NOMO-1 treated with dmso at 0.1 percent for 144 hours (cell line): ENCODE measurements around the gene SLC7A6.
A peak's percentile ranks its signal among the peaks of the same experiment; 100 is the strongest.
"Not testable (repeated sequence)": the region's sequence is repeated elsewhere in the genome, so short reads cannot be mapped to it uniquely, and the experiment has no call there.

Experiments
- DNase-seq: peaks from one replicate; lab custom pipeline; 2025; ENCODE audit not compliant: unreplicated experiment; lab: John Stamatoyannopoulos, UW

SLC7A6 gene

DNA sequence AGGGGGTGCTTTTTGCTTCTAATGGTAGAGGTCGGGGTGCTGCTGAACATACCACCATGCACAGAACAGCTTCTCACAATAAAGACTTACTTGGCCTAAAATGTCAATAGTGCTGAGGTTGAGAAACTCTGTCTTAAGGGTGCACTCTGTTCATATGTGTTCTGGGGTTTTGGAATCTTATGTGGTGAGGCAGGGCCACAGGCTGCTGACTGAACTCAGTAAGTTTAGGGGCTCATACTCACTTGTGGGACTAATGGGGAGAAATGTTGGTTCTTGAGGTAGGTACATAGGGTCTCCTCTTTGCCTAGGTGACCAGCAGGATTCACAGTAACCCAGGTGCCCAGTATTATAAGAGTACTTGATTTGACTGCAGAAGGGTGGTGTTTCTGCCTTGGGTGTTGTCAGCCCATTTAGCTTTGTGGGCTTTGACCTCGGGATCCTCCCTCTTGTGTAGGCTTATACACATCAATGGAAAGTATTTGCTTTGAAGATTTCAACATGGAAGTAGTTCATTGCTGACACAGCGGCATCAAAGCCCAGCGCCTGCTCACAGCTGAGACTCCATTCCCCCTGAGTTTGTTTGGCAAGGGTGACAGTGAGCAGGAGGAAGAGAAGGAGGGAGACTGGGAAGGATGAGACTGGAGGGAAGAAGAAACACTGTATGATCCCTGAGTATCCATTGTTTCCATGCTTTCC is 17.2 kb downstream of the SLC7A6 start:
- no peak for DNase-seq

DNA sequence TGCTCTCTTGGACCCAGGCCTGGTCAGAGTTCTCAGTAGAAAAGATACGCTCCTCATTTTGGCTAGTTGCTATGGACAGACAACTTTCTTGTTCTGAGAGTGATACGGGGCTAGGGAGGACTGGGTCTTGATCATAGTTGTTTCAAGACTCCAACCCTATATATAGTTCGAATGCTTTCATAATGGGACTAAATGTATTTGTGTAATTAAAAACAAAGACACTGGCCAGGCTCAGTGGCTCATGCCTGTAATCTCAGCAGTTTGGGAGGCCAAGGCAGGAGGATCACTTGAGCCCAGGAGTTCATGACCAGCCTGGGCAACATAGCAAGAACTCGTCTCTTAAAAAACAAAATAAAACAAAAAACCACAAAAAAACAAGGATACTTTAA is 17.7 kb downstream of the SLC7A6 start:
- DNase-seq: no peak

DNA sequence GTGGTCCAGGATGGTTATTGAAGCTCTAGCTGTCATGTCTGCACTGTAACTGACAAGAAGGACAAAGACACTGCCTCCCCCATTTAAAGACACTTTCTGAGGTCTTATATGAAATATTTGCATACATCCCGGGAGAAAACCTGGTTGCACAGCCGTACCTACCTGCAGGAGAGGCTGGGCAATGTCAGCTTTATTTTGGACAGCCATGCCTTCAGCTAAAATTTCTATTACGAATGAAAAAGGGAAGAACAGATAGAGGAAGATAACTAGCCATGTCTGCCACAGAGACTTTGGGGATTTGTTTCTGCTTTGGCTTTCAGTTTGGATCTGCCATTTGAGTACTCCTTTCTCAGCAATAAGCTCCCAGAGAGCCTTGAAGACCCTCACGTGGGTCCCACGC is 19.0 kb downstream of the SLC7A6 start:
- no peak for DNase-seq

DNA sequence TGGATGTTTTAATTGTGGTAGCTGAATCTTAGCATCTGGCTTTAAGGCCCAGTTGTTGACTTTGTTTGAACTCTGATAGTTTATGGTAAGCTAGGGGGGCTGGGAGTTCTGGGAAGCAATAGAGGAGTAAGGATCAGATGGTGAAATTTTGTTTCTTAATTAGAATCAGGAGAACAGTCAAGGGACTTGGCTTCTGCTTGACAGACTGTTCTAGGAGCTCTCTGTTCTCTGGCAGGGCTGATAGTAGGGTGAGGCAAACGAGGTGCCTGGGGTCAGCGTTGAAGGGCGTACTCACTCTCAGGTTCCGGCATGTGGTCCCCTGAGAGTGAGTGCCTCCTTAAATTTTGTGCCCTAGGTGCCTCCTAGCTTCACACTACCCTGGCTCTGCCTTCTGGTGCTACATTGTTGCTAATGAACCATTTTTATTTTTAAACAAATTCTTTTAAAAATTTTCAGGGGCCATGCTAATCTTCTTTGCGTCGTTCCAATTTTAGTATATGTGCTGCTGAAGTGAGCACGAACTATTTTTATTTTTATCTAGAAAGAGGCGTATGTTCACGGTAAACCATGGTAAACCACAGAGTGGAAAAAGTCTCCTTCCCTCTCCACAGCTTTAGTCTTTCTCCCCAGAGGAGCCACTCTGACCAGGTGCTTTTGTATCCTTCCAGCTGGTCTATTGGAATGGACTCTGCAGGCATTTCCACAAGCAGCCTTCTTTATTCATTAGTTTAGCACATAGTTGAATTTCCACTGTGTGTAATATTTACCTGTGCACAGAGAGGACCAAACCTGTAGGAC is 19.7 kb downstream of the SLC7A6 start:
- DNase-seq: no peak

DNA sequence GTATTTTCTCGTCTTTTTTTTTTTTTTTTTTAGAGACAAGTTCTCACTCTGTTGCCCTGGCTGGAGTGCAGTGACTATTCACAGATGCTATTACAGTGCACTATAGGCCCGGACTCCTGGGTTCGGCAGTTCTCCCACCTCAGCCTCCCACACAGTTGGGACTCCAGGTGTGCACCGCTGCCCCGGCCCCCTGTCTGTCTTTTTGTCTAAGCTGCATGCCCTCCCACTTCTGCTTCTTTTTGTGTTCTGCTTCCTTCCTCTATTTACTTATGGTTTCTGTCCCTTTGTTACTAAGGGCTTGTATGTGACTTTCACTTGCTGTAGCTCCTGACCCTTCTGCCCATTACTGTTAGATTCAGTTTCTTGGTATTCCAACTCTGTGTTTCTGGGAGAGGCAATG is 20.5 kb downstream of the SLC7A6 start:
- DNase-seq: peak; percentile 59

DNA sequence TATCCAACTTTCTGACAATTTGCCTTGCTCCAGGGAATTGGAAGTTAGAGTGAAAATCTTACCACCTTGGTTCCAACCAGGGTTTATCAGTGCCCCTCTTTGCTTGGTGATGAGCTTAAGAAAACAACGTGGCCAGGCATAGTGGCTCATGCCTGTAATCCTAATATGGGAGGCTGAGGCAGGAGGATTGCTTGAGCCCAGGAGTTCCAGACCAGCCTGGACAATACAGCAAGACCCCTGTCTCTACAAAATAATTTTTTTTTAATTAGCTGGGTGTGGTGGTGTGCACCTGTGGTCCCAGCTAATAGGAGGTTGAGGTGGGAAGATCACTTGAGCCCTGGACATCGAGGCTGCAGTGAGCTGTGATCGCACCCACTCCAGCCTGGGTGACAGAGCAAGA is 21.4 kb downstream of the SLC7A6 start:
- no peak for DNase-seq

DNA sequence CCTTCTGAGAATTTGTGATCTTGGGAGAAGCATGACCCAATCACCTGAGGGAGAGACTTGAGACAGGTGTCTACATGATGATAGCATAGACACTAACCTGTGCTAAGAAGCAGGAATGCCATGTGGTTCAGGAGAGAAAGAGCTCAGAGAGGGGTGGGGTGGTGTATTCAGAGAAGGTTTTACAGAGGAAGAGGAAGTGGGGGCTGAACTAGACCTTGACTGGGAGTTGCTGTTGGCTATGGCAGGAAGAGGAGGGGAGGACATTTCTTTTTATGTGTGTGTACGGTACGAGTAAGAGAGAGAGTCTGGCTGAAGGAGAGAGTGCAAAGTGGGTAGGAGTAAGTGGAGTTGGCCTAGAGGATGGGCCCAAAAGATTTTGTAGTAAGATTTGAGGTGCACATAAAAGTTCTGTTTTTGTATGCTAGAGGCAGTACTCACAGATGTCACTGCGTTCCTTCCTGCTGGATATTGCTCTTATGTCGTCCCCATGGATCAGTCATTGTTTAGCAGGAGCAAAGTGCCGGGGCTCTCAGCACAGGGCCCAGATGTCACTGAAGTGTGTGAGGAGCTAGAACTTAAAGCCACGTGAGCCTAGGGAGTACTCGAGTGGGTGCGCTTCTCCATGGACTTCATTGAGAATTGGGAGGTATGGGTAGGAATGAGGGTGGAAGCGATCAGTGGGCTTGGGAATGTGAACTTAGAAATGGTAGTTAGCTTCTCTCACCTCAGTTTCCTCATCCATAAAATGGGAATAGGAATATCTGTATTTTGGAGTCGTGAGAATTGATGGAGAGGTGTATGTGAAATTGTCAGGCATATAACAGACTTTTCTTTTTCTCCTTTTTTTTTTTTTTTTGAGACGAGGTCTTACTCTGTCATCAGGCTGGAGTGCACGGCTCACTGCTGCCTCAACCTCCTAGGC is 22.1 kb downstream of the SLC7A6 start:
- peak; percentile 66 for DNase-seq

DNA sequence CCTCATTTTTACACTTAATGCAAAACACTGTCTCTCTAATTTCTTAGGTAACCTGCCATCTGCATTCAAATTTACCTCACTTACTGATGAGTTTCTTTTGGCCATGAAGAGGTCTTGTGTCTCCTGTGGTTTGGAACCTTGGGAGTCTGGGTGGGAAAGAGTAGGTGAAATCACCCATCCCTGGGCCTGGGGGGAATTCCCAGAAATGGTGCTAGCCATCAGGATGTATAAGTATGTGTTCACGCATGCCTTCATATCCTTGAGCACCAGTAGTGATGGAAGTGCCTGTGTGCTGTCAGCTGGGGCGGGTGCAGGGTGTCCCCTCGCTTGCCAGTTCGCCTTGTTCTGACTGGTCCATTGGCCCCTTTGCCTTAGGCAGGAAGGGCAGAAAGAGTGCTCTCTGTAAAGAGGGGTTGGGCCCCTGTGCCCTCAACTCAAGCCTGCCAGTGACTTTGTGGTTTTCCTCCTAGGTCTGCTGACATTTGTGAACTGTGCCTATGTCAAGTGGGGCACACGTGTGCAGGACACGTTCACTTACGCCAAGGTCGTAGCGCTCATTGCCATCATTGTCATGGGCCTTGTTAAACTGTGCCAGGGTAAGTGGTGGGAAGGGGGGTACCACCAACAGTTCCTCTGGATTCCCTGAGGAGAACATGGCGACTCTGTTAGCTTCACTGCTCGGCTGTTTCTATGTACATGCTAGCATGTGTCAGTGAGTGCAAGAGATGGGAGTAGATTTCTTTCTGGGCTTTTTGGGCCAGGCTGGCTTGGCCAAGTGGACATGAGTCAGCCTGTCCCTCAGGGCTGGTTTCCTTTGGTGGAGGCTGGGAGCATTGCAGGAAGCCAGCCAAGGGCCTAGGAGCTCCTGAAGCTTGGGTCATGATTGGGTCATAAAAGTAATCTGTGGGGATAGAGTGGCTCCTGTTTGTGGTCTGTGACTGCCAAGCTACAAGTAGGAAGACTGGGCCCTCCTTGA is 23.2 kb downstream of the SLC7A6 start:
- DNase-seq: no peak

DNA sequence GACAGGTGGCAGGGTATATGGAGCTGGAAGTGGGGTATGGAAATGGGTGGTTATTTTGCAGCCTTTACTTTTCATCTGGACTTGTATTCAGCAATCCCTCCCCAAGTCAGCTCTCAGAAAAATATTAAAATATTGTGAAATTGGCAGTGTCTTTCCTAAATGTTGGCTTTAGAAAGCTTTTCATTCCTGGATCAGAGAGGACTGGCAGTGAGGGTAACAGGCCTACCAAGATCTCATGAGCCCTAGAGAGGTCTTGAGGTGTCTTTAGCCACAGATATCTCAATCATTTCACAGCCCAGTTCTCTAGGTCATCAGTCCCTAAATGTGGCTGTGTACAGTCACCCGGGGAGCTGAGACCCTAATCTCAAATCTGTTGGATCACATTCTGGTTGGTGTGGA is 23.9 kb downstream of the SLC7A6 start:
- no peak for DNase-seq

DNA sequence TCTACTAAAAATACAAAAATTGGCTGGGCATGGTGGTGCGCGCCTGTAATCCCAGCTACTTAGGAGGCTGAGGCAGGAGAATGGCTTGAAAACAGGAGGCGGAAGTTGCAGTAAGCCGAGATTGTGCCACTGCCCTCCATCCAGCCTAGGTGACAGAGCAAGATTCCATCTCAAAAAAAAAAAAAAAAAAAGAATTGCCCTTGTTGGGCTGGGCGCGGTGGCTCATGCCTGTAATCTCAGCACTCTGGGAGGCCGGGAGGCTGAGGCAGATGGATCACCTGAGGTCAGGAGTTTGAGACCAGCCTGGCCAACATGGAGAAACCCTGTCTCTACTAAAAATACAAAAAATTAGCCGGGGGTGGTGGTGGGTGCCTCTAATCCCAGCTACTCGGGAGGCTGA is 24.5 kb downstream of the SLC7A6 start:
- not testable (repeated sequence) for DNase-seq

DNA sequence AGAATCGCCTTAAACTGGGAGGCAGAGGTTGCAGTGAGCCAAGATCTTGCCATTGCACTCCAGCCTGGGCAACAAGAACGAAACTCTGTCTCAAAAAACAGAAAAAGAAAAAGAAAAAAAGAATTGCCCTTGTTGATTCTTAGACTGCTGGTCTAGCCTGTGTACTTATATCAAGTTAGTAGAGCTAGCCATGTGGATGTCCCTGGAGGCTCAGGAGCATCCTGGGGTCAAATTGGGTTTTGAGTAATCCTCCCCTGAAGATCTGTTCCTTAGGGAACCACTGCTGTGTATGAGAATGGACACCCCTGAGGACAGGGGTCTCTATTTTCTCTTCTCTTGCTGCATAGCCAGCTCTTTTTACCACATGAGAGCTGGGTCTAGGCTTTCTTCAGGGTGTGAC is 24.9 kb downstream of the SLC7A6 start:
- no peak for DNase-seq

DNA sequence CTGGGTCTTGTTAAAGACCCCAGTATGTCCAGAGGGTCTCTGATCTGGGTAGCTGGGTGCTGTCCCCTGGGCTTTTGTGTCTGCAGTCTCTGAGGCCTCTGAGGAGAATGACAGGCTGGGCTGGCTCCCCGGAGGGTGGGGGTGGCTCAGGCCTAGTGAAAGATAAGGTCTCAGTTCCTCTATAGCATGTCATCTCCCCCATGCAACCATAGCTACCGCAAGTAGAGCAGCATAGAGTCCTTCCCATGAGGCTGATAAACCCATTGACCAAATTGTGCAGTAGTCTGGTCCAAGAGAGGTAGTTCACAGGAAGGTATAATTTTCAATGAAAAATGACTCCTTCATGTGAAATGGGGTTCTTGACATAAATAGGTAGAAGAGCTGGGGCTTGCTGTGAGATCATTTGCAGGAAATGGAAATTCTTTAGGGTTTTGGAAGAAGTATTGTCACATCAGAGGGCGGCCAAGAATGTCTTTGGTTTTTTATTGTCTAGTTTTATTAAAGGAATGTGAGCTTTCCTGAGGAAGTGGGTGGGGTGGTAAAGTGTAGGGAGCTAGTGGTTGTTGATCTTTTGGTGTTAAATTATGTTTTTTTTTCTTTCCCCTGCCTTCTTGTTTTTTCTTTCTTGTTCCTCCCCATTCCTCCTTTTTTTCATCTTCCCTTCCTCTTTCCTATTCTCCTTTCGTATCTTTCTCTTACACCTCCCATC is 25.4 kb downstream of the SLC7A6 start:
- no peak for DNase-seq

DNA sequence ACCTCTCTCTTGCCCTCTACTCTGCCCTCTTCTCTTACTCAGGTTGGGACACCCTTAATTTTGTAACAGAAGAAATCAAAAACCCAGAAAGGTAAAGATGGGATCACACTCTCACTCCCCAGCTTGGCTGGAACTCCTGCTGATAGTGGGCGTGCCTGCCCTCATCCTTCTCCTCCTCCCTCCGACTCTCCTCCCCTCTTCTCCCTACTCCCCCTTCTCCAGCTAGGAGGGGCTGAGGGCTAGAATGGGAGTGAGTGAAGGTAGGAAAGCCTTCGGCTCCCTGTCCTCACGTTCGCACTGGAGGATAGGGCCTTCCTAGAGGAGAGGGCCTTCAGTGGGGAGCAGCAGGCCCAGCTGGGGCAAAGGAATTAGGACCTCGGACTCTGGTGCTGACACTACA is 26.1 kb downstream of the SLC7A6 start:
- no peak for DNase-seq

DNA sequence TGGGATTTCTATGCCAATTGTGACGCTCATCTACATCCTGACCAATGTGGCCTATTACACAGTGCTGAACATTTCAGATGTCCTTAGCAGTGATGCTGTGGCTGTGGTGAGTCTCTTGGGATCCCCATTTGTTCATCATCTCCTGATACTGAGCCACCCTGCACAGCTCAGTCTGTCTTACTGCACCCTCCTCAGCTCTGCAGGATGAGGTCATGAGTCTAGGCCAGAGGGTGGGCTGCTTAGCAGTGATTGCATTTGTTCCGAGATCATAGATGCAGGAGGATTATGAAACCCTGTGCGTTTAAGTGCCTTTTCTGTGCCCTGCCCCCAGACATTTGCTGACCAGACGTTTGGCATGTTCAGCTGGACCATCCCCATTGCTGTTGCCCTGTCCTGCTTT is 26.9 kb downstream of the SLC7A6 start:
- DNase-seq: no peak

DNA sequence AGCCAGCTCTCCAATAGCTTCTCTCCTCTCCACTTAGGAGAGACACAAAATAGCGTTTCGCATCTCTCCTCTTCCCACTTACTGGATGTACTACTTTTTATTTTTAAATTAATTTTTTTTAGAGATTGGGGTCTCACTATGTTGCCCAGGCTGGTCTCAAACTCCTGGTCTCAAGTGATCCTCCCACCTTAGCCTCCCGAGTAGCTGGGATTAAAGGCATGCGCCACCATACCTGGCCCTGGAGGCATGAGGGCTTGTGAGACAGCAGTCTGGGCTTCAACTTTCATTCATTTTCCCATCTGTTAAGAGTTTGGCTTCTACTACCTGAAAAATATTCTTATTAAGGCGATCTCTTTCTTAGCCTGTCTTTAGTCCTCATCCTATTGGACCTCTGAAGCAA is 28.1 kb downstream of the SLC7A6 start:
- DNase-seq: no peak

DNA sequence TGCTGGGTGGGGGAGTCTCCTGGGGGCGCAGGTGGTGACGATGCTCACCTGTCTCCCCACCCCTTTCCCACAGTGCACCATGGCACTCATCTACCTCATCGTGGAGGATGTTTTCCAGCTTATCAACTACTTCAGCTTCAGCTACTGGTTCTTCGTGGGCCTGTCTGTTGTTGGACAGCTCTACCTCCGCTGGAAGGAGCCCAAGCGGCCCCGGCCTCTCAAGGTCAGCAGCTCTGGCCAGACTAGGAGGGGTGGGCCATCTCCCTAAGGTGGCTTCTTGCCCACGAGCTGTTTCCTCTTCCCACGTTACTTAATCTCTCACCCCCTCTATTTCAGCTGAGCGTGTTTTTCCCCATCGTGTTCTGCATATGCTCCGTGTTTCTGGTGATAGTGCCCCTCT is 32.0 kb downstream of the SLC7A6 start:
- DNase-seq: no peak

DNA sequence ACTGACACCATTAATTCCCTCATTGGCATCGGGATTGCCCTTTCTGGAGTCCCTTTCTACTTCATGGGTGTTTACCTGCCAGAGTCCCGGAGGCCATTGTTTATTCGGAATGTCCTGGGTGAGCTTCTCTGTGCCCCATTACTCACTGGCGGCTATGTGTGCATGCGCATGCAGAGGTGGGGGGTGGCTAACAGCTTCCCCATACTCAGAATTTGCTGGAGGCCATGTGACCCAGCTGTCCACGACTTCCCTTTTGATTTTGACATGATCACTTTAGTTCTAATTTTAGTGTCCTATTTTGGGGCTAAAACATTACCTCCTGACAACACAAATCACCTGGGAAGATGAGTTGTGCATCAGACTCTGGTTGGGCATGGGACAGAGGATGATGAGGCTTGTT is 32.4 kb downstream of the SLC7A6 start:
- DNase-seq: no peak

DNA sequence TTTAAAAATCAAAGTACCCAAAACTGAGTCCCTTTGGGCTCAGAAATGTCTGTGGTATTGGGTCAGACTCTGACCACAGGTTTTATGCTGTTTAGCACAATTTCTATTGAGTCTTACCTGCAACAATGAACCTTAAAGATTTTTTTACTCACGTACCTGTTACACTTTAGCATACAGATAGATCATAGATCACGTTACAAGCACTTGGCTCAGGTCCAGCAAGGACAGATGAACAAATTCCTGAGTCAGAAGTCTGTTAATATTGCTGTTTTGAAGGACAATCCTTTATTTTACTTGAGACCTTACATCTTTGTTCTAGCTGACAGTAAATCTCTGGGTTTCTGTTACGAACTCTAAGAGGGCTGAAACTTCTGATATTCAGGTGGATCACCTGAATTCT is 33.6 kb downstream of the SLC7A6 start:
- no peak for DNase-seq

DNA sequence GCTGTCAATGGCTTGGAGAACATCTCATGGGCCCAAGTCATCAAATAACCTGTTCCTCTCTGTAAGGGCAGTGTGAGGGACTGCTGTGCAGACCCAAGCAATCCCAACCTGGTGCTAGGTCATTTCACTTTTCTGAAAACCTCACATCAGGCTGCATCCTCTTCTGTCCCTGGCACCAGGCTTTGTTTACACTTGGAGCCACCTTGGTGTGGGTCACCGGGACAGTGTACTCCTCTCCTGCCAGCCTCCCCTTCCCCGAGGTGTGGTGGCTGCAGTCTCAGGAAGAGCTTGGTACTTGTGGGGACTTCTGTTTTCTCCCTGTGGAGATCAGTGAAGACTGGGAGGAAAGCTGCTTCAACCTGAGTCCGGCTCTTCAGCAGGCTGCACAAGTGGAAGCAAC is 34.0 kb downstream of the SLC7A6 start:
- DNase-seq: no peak
